ENCODE data around the gene POLR2L.
A peak's percentile ranks its signal among the peaks of the same experiment; 100 is the strongest.

POLR2L gene

GRCh38 chr11:824942-825341, 17.4 kb downstream of the POLR2L start:
- no peak for DNase-seq

- DNase-seq: no peak
Measured at GRCh38 chr11:824292-824880, 17.9 kb downstream of the POLR2L start.

- DNase-seq: no peak
Measured at GRCh38 chr11:823441-824291, 18.7 kb downstream of the POLR2L start.

- DNase-seq: no peak
Measured at GRCh38 chr11:821512-822371, 20.6 kb downstream of the POLR2L start.

- peak; percentile 24 for DNase-seq
Measured at GRCh38 chr11:820655-821511, 21.4 kb downstream of the POLR2L start.

- peak; percentile 61 for DNase-seq
Measured at GRCh38 chr11:819943-820649, 22.2 kb downstream of the POLR2L start.

GRCh38 chr11:819129-819931, 23.0 kb downstream of the POLR2L start:
- peak; percentile 94 for DNase-seq

- DNase-seq: no peak
Measured at GRCh38 chr11:818396-819128, 23.8 kb downstream of the POLR2L start, which contains the start of gene PNPLA2. Gene PNPLA2 (plus strand): TSS chr11:818914. CDS start chr11:819719, 805 bp downstream.

- DNase-seq: no peak
Measured at GRCh38 chr11:816433-816779, 25.9 kb downstream of the POLR2L start.

- DNase-seq: no peak
Measured at GRCh38 chr11:815675-816432, 26.5 kb downstream of the POLR2L start.

GRCh38 chr11:813456-814096, 28.8 kb downstream of the POLR2L start:
- DNase-seq: no peak

GRCh38 chr11:813072-813455, 29.3 kb downstream of the POLR2L start:
- no peak for DNase-seq

- DNase-seq: no peak
Measured at GRCh38 chr11:812390-812789, 29.9 kb downstream of the POLR2L start.

GRCh38 chr11:811446-812245, 30.7 kb downstream of the POLR2L start:
- no peak for DNase-seq

- no peak for DNase-seq
Measured at GRCh38 chr11:810040-810567, 32.2 kb downstream of the POLR2L start.

- peak; percentile 98 for DNase-seq
Measured at GRCh38 chr11:809287-810039, 32.9 kb downstream of the POLR2L start, which contains the start of gene RPLP2. Gene RPLP2 (plus strand): TSS chr11:809967. CDS start chr11:810235, 268 bp downstream.

Data from midbrain (tissue), 1 donor.